HepG2 (cell line): Measurements from ENCODE around the gene LCE6A. TPM values are rescaled to one million over a fixed set of nuclear protein-coding genes. Genes with fewer than 3 reads are reported as not detected.

Experiments used
- ATAC-seq: fragments of 200-7000 bp; cut with Tn5 transposase; 3 replicates; pipeline ENCODE4 v1.9.1; 2020; ENCODE audit warnings: mild to moderate bottlenecking, moderate library complexity
- BruUV-seq: library from RNA; stranded (reverse); fragments of 400-500 nt; replicated peaks from 2 replicates; lab custom pipeline; 2021; lab: Mats Ljungman, UMichigan
- CTCF ChIA-PET: fragments of 300-600 bp; formaldehyde crosslinking; extraction: SDS; loops from one replicate; lab custom pipeline; 2021; ENCODE audit warnings: low total read pairs, inconsistent platforms, low intra/inter-chr PET ratio; lab: Yijun Ruan, JAX
- POLR2A ChIA-PET: fragments of 350-600 bp; sonication (Branson Sonifier 250); formaldehyde crosslinking; loops from one replicate; lab custom pipeline; 2020; ENCODE audit warnings: antibody characterized with exemption, inconsistent platforms; lab: Yijun Ruan, JAX
- DNase-seq: peaks from one replicate; pipeline ENCODE4 v3.0.0-alpha.2; 2015; ENCODE audit warnings: low spot score
- FAIRE-seq: peaks from 3 replicates; lab custom pipeline; 2011; peaks lifted over from hg19 to GRCh38; lab: Jason Lieb, UNC
- H2AFZ ChIP-seq: one replicate; pipeline ENCODE4 v1.6.1; 2011; ENCODE audit warnings: low read length, inconsistent platforms
- H3K27ac ChIP-seq: fragments of 300-600 bp; 3 replicates; pipeline ENCODE4 v1.8.0; 2011; ENCODE audit warnings: mixed run types, mild to moderate bottlenecking, mixed read lengths, low read length, inconsistent platforms; ENCODE audit not compliant: insufficient read depth; ENCODE audit errors: extremely low read length
- H3K27me3 ChIP-seq, 2 experiments: fragments of 200-600 bp in 1 of 2; 2 replicates in 1 of 2; 3 replicates in 1 of 2; pipeline versions ENCODE4 v1.6.0 to v1.8.0; 2011; ENCODE audit warnings: low read length in 2 of 2, mild to moderate bottlenecking in 2 of 2, moderate library complexity in 2 of 2, inconsistent platforms in 1 of 2; ENCODE audit not compliant: insufficient read depth in 2 of 2, control insufficient read depth in 1 of 2
- H3K36me3 ChIP-seq, 2 experiments: fragments of 200-600 bp in 1 of 2; replicated peaks in 1 of 2; 2 replicates in 1 of 2; 3 replicates in 1 of 2; pipeline versions ENCODE4 v1.5.1 to v1.8.0; 2011; ENCODE audit warnings: low read length in 2 of 2, inconsistent platforms in 1 of 2; ENCODE audit not compliant: insufficient read depth in 2 of 2, control insufficient read depth in 1 of 2
- H3K4me1 ChIP-seq: 2 replicates; pipeline ENCODE4 v1.5.1; 2012; ENCODE audit warnings: low read length, inconsistent platforms; ENCODE audit not compliant: insufficient read depth
- H3K4me2 ChIP-seq: 2 replicates; pipeline ENCODE4 v1.6.0; 2011; ENCODE audit warnings: low read depth, low read length, inconsistent platforms
- H3K4me3 ChIP-seq, 3 experiments: fragments of 200-600 bp in 1 of 3; sonication (generic), shearing (Covaris generic) in 1 of 3; replicated peaks in 1 of 3; 2 replicates each; pipeline ENCODE4 v1.5.1; 2011 to 2016; ENCODE audit warnings: low read length in 3 of 3, inconsistent platforms in 2 of 3, low read depth in 2 of 3, mild to moderate bottlenecking in 2 of 3, control low read depth in 1 of 3, mixed read lengths in 1 of 3; ENCODE audit not compliant: insufficient read depth in 1 of 3
- H3K79me2 ChIP-seq: one replicate; pipeline ENCODE4 v1.6.1; 2011; ENCODE audit warnings: low read length, inconsistent platforms; ENCODE audit not compliant: insufficient read depth
- H3K9ac ChIP-seq: 2 replicates; pipeline ENCODE4 v1.6.0; 2011; ENCODE audit warnings: mild to moderate bottlenecking, low read depth, low read length, inconsistent platforms; ENCODE audit not compliant: insufficient read depth
- H3K9me3 ChIP-seq: 2 replicates; pipeline ENCODE4 v1.5.1; 2012; ENCODE audit warnings: mild to moderate bottlenecking, low read length
- H4K20me1 ChIP-seq: 2 replicates; pipeline ENCODE4 v1.6.0; 2011; ENCODE audit warnings: inconsistent platforms, mild to moderate bottlenecking, low read length, moderate library complexity; ENCODE audit not compliant: insufficient read depth
- CC2D1A ChIP-seq: sonication (generic); formaldehyde crosslinking; IDR thresholded peaks from 2 replicates; pipeline ENCODE4 v1.8.1; 2023; ENCODE audit warnings: mild to moderate bottlenecking, missing genetic modification reagents
- CEBPB ChIP-seq: IDR thresholded peaks from 2 replicates; pipeline ENCODE4 v1.6.1; 2011; ENCODE audit warnings: low read depth, low read length, improper control_type of control experiment, borderline replicate concordance
- KLF11 ChIP-seq: IDR thresholded peaks from 2 replicates; pipeline ENCODE4 v1.6.1; 2016; ENCODE audit warnings: missing compliant biosample characterization
- KLF6 ChIP-seq: IDR thresholded peaks from 2 replicates; pipeline ENCODE4 v1.8.0; 2016; ENCODE audit warnings: missing biosample characterization, missing genetic modification reagents
- KMT2A ChIP-seq: sonication (generic); formaldehyde crosslinking; IDR thresholded peaks from 2 replicates; pipeline ENCODE4 v1.4.0; 2020; ENCODE audit warnings: missing genetic modification reagents
- NR2F2 ChIP-seq: IDR thresholded peaks from 2 replicates; pipeline ENCODE4 v1.6.1; 2012; ENCODE audit warnings: low read depth, inconsistent platforms, borderline replicate concordance
- PHF20 ChIP-seq: sonication (generic); formaldehyde crosslinking; IDR thresholded peaks from 2 replicates; pipeline ENCODE4 v1.5.0; 2020; ENCODE audit warnings: mild to moderate bottlenecking, missing genetic modification reagents
- RCOR2 ChIP-seq: IDR thresholded peaks from 2 replicates; pipeline ENCODE4 v1.6.1; 2016; ENCODE audit warnings: missing biosample characterization, missing genetic modification reagents
- SRSF4 ChIP-seq: fragments of 200-400 bp; formaldehyde crosslinking; IDR thresholded peaks from one replicate; pipeline ENCODE4 v1.6.1; 2018; ENCODE audit warnings: mild to moderate bottlenecking, low read depth, low read length, moderate library complexity; ENCODE audit not compliant: poor library complexity, severe bottlenecking
- ZNF121 ChIP-seq: sonication (generic); formaldehyde crosslinking; IDR thresholded peaks from 2 replicates; pipeline ENCODE4 v1.5.0; 2020; ENCODE audit warnings: mild to moderate bottlenecking, missing genetic modification reagents
- ZNF142 ChIP-seq: sonication (generic); formaldehyde crosslinking; IDR thresholded peaks from 2 replicates; pipeline ENCODE4 v1.4.0; 2020; ENCODE audit warnings: missing genetic modification reagents
- ZNF3 ChIP-seq: IDR thresholded peaks from 2 replicates; pipeline ENCODE4 v1.7.0; 2017; ENCODE audit warnings: inconsistent platforms
- ZNF333 ChIP-seq: sonication (generic); formaldehyde crosslinking; IDR thresholded peaks from 2 replicates; pipeline ENCODE4 v1.4.0; 2020; ENCODE audit warnings: mild to moderate bottlenecking, missing genetic modification reagents, borderline replicate concordance
- ZNF33B ChIP-seq: sonication (generic); formaldehyde crosslinking; IDR thresholded peaks from 2 replicates; pipeline ENCODE4 v1.5.1; 2020; ENCODE audit warnings: mild to moderate bottlenecking, missing genetic modification reagents
- ZNF563 ChIP-seq: sonication (generic); formaldehyde crosslinking; IDR thresholded peaks from 2 replicates; pipeline ENCODE4 v1.8.0; 2022; ENCODE audit warnings: mild to moderate bottlenecking, moderate library complexity, missing genetic modification reagents
- WGBS: methylation state at CpG from one replicate; pipeline ENCODE4 v1.1.6; 2017; ENCODE audit warnings: low lambda C conversion rate; 5-methylcytosine and 5-hydroxymethylcytosine counted together
- in situ Hi-C: cut with HindIII; loops from 2 replicates; pipeline ENCODE4 v1.10.0; 2017; ENCODE audit warnings: low pct_unique_long_range_greater_than_20kb; ENCODE audit not compliant: extremely low pct_ligation_motif_present
- intact Hi-C: fragments of 100-400 bp; cut with micrococcal nuclease; formaldehyde crosslinking; loops from one replicate; pipeline ENCODE4 v1.10.0; 2022; ENCODE audit not compliant: unreplicated experiment
- polyA plus RNA-seq, 8 experiments: library from polyadenylated mRNA; depleted of rRNA in 3 of 8; stranded (reverse) in 7 of 8; unstranded in 1 of 8; fragments of >200 nt; fragmentation: Illumina TruSeq in 4 of 8; extraction: Trizol in 4 of 8; gene quantifications; 2 replicates each; pipeline versions ENCODE4 v1.2.1 to v1.2.3, GENCODE V29; 2011 to 2016; ENCODE audit warnings: low read depth in 4 of 8, missing spikeins in 1 of 8, mixed read lengths in 1 of 8; ENCODE audit not compliant: insufficient read depth in 1 of 8
- total RNA-seq, 5 experiments: library from RNA; depleted of rRNA; stranded (reverse); fragments of >200 nt; fragmentation: Illumina TruSeq; extraction: Trizol; gene quantifications; 2 replicates each; pipeline ENCODE4 v1.2.3, GENCODE V29; 2016; ENCODE audit warnings: low read depth in 1 of 5

Gene LCE6A
- total and polyA plus RNA-seq, 2 of the 13 experiments (the other 11 are each of a cell fraction or from before 2014, with no cell fraction given): not detected

- POLR2A ChIA-PET: no interaction called here
- H3K27me3 ChIP-seq: no peaks in the 10 kb centered on the region
- intact Hi-C loops: no loop called here
- H3K79me2 ChIP-seq: no peaks in the 10 kb centered on the region
- H3K9ac ChIP-seq: no peak overlapping the region
- TF ChIP-seq CEBPB: peak; percentile 68
- no peak for TF ChIP-seq ZNF33B
- H3K4me3 ChIP-seq: no peak overlapping the region
- CTCF ChIA-PET: no interaction called here
- no peak overlapping the region for H3K27ac ChIP-seq
- DNase-seq: no peak
- no peaks in the 10 kb centered on the region for H4K20me1 ChIP-seq
- H3K4me2 ChIP-seq: no peak overlapping the region
- H3K9me3 ChIP-seq: no peaks in the 10 kb centered on the region
- no peaks in the 10 kb centered on the region for H3K36me3 ChIP-seq
- FAIRE-seq: no peak
- no peak overlapping the region for H2AFZ ChIP-seq
- BruUV-seq: no TSS peak
- H3K4me1 ChIP-seq: peaks cover 6% of the 10 kb centered on the region
- in situ Hi-C loops: loop anchor here (10.0 kb wide), 2 partner anchors 315 to 345 kb away; no protein-coding TSS in a partner anchor
- ATAC-seq: no peak
These were observed 37.0 kb downstream of the LCE6A start for GRCh38 chr1:152879559-152880198.

GRCh38 chr1:152880316-152880715 lies 37.7 kb downstream of the LCE6A start:
- Histone ChIP-seq H3K79me2 (no peaks in the 10 kb centered on the region), H3K4me2 (no peak overlapping the region), H3K4me1 (peaks cover 6% of the 10 kb centered on the region), H4K20me1 (no peaks in the 10 kb centered on the region), H3K36me3 (no peaks in the 10 kb centered on the region), H3K27me3 (no peaks in the 10 kb centered on the region), H3K9me3 (no peaks in the 10 kb centered on the region), H2AFZ (no peak overlapping the region), H3K9ac (no peak overlapping the region), H3K27ac (no peak overlapping the region), H3K4me3 (no peak overlapping the region)
- in situ Hi-C loops: no loop called here
- DNase-seq (no peak), FAIRE-seq (no peak), ATAC-seq (no peak)
- 51% methylated on average over 4 of the region's 4 CpGs for WGBS
- CTCF ChIA-PET: no interaction called here
- POLR2A ChIA-PET: no interaction called here
- BruUV-seq: no TSS peak
- intact Hi-C loops: no loop called here
- TF ChIP-seq RCOR2 (no peak), ZNF3 (no peak), ZNF333 (CRISPR knock-in tag) (no peak), PHF20 (CRISPR knock-in tag) (no peak), KMT2A (CRISPR knock-in tag) (no peak), KLF6 (no peak), ZNF121 (no peak), ZNF142 (CRISPR knock-in tag) (no peak), NR2F2 (no peak), ZNF563 (CRISPR knock-in tag) (no peak), KLF11 (CRISPR knock-in tag) (no peak), SRSF4 (no peak), CC2D1A (CRISPR knock-in tag) (no peak)
